Astrocyte (in vitro differentiated cells and primary cell): ENCODE data around the gene RIPOR3. TPM values are rescaled to one million over a fixed set of nuclear protein-coding genes. Genes with fewer than 3 reads are reported as not detected.

Experiments
- DNase-seq: peaks from one replicate; pipeline ENCODE4 v3.0.0-alpha.2; 2010; ENCODE audit warnings: low read depth
- FAIRE-seq: peaks from 2 replicates; lab custom pipeline; 2011; peaks lifted over from hg19 to GRCh38; lab: Jason Lieb, UNC
- H2AFZ ChIP-seq: 2 replicates; pipeline ENCODE4 v1.6.0; 2012; ENCODE audit warnings: low read depth, low read length, inconsistent platforms
- H3K27ac ChIP-seq: 2 replicates; pipeline ENCODE4 v1.5.1; 2011; ENCODE audit warnings: low read depth, low read length, inconsistent platforms
- H3K27me3 ChIP-seq: 2 replicates; pipeline ENCODE4 v1.6.0; 2011; ENCODE audit warnings: low read length, inconsistent platforms; ENCODE audit not compliant: insufficient read depth
- H3K36me3 ChIP-seq: 2 replicates; pipeline ENCODE4 v1.5.1; 2011; ENCODE audit warnings: low read length, inconsistent platforms; ENCODE audit not compliant: insufficient read depth
- H3K4me1 ChIP-seq: 2 replicates; pipeline ENCODE4 v1.5.1; 2011; ENCODE audit warnings: low read length, inconsistent platforms; ENCODE audit not compliant: insufficient read depth
- H3K4me2 ChIP-seq: 2 replicates; pipeline ENCODE4 v1.6.0; 2012; ENCODE audit warnings: low read length, inconsistent platforms
- H3K4me3 ChIP-seq: 2 replicates; pipeline ENCODE4 v1.5.1; 2011; ENCODE audit warnings: low read depth, mild to moderate bottlenecking, low read length, inconsistent platforms; ENCODE audit not compliant: insufficient read depth
- H3K79me2 ChIP-seq: 2 replicates; pipeline ENCODE4 v1.6.0; 2012; ENCODE audit warnings: mild to moderate bottlenecking, low read length, inconsistent platforms; ENCODE audit not compliant: insufficient read depth
- H3K9ac ChIP-seq: 2 replicates; pipeline ENCODE4 v1.6.0; 2012; ENCODE audit warnings: mild to moderate bottlenecking, low read length, inconsistent platforms
- H3K9me3 ChIP-seq: 2 replicates; pipeline ENCODE4 v1.5.1; 2012; ENCODE audit warnings: low read depth, mild to moderate bottlenecking, low read length, inconsistent platforms; ENCODE audit not compliant: insufficient read depth
- H4K20me1 ChIP-seq: 2 replicates; pipeline ENCODE4 v1.6.0; 2012; ENCODE audit warnings: low read length, inconsistent platforms; ENCODE audit not compliant: insufficient read depth
- H3K27ac Mint-ChIP-seq: one replicate; pipeline ENCODE4 v1.8.0; 2021; ENCODE audit warnings: mild to moderate bottlenecking, mixed read lengths; ENCODE audit not compliant: unreplicated experiment
- H3K27me3 Mint-ChIP-seq: one replicate; pipeline ENCODE4 v1.8.0; 2021; ENCODE audit warnings: low read depth, mixed read lengths; ENCODE audit not compliant: unreplicated experiment
- H3K36me3 Mint-ChIP-seq: one replicate; pipeline ENCODE4 v1.8.0; 2021; ENCODE audit warnings: low read depth, mixed read lengths; ENCODE audit not compliant: unreplicated experiment
- H3K4me1 Mint-ChIP-seq: one replicate; pipeline ENCODE4 v1.8.0; 2021; ENCODE audit warnings: low read depth, mixed read lengths; ENCODE audit not compliant: unreplicated experiment
- H3K4me3 Mint-ChIP-seq: one replicate; pipeline ENCODE4 v1.8.0; 2021; ENCODE audit warnings: mild to moderate bottlenecking, moderate library complexity, mixed read lengths; ENCODE audit not compliant: unreplicated experiment
- H3K9me3 Mint-ChIP-seq: one replicate; pipeline ENCODE4 v1.8.0; 2021; ENCODE audit warnings: mild to moderate bottlenecking, mixed read lengths; ENCODE audit not compliant: unreplicated experiment
- EZH2 ChIP-seq: IDR thresholded peaks from 2 replicates; pipeline ENCODE4 v1.6.1; 2012; ENCODE audit warnings: mild to moderate bottlenecking, low read length, inconsistent platforms; ENCODE audit not compliant: insufficient read depth
- total RNA-seq: library from RNA; stranded (reverse); gene quantifications from 2 replicates; pipeline ENCODE4 v1.2.1, GENCODE V29; 2021
- TF ChIP-seq, protein P1 (sequence below): IDR thresholded peaks from 2 replicates; pipeline ENCODE4 v1.5.1; 2011; ENCODE audit warnings: low read depth, mild to moderate bottlenecking, inconsistent platforms, low read length, moderate library complexity; ENCODE audit not compliant: insufficient read depth

RIPOR3 gene
- total RNA-seq, 1 donor from 2014 or later, result 0.39 TPM

DNA sequence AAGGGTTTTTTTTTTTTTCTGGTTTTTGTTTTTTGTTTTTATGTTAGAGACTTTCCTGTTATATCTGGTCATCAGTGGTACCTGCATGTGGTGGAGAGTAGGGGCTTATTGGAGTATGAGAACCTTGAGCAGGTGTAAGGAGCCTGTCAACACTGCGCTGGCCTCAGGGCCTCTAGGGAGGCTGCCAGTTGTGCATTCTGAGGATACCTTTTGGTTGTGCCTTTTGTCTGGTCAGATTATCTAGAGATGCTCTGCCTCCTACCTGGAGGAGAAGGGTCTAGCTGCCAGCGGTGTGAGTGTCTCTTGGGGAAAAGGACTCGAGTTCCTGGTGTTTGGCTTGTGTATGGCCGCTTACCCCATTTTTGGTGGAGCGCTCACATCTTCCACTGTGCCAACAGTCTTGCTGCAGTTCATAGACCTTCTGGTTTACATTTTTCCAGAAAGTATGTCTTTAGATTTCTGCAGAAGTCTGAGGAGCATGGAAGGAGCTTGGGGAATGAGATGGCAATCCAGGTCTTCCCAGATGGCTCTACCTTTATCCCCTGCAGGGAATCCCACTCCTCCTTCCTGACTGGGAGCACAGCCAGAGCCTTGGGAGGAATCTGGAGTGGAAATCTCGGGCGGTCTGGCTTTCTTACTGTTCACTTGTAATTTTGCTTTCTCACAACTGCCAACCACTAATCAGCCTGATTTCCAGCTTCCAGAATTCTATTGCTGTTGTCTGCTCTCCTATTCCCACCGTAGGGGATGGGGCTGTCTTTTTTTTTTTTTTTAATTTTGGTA lies 131.3 kb downstream of the RIPOR3 start:
- DNase-seq (no peak), FAIRE-seq (no peak)
- no peak overlapping the region for H2AFZ ChIP-seq
- Mint-ChIP-seq H3K36me3 (peaks cover 18% of the 10 kb centered on the region), H3K27ac (peak overlapping the region; percentile 58), H3K27me3 (no peaks in the 10 kb centered on the region), H3K4me1 (peaks cover 58% of the 10 kb centered on the region), H3K9me3 (no peaks in the 10 kb centered on the region), H3K4me3 (no peak overlapping the region)
- peak overlapping the region; percentile 5 for H3K9ac ChIP-seq
- H3K9me3 ChIP-seq, result no peaks in the 10 kb centered on the region
- H3K36me3 ChIP-seq, result peaks cover 19% of the 10 kb centered on the region
- H3K4me3 ChIP-seq, result no peak overlapping the region
- H4K20me1 ChIP-seq, result peaks cover under 1% of the 10 kb centered on the region
- H3K4me2 ChIP-seq, result peak overlapping the region; percentile 11
- no peak for TF ChIP-seq EZH2
- TF ChIP-seq, protein P1, sequence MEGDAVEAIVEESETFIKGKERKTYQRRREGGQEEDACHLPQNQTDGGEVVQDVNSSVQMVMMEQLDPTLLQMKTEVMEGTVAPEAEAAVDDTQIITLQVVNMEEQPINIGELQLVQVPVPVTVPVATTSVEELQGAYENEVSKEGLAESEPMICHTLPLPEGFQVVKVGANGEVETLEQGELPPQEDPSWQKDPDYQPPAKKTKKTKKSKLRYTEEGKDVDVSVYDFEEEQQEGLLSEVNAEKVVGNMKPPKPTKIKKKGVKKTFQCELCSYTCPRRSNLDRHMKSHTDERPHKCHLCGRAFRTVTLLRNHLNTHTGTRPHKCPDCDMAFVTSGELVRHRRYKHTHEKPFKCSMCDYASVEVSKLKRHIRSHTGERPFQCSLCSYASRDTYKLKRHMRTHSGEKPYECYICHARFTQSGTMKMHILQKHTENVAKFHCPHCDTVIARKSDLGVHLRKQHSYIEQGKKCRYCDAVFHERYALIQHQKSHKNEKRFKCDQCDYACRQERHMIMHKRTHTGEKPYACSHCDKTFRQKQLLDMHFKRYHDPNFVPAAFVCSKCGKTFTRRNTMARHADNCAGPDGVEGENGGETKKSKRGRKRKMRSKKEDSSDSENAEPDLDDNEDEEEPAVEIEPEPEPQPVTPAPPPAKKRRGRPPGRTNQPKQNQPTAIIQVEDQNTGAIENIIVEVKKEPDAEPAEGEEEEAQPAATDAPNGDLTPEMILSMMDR, result no peak
- H3K79me2 ChIP-seq, result peaks cover 85% of the 10 kb centered on the region
- peaks cover 30% of the 10 kb centered on the region for H3K4me1 ChIP-seq
- no peaks in the 10 kb centered on the region for H3K27me3 ChIP-seq
- peak overlapping the region; percentile 98 for H3K27ac ChIP-seq

DNA sequence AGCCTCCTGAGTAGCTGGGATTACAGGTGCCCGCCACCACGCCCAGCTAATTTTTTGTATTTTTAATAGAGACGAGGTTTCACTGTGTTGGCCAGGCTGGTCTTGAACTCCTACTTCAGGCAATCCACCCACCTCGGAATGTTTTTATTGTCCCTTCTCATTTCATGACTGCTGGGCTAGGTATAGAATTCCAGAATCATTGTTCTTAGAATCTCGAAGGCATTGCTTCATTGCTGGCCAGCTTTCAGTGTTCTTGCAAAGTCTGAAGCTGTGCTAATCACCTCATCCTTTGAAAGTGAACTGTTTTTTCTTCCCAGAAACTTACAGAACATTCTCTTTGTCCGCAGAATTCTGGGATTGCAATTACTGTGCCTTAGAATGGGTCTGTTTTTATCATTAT lies 132.2 kb downstream of the RIPOR3 start:
- H3K27ac Mint-ChIP-seq, result peak overlapping the region; percentile 3
- no peaks in the 10 kb centered on the region for H3K9me3 ChIP-seq
- peaks cover 12% of the 10 kb centered on the region for H3K36me3 Mint-ChIP-seq
- no peak overlapping the region for H3K4me2 ChIP-seq
- H4K20me1 ChIP-seq, result no peaks in the 10 kb centered on the region
- H3K27ac ChIP-seq, result no peak overlapping the region
- TF ChIP-seq, protein P1, result no peak
- no peak for TF ChIP-seq EZH2
- peaks cover 15% of the 10 kb centered on the region for H3K36me3 ChIP-seq
- FAIRE-seq, result no peak
- H3K9me3 Mint-ChIP-seq, result no peaks in the 10 kb centered on the region
- no peak overlapping the region for H3K9ac ChIP-seq
- H3K4me1 Mint-ChIP-seq, result peaks cover 50% of the 10 kb centered on the region
- no peak overlapping the region for H2AFZ ChIP-seq
- peaks cover 84% of the 10 kb centered on the region for H3K79me2 ChIP-seq
- DNase-seq, result no peak
- H3K27me3 Mint-ChIP-seq, result no peaks in the 10 kb centered on the region
- no peak overlapping the region for H3K4me3 ChIP-seq
- H3K4me3 Mint-ChIP-seq, result no peak overlapping the region
- no peaks in the 10 kb centered on the region for H3K27me3 ChIP-seq
- H3K4me1 ChIP-seq, result peaks cover 30% of the 10 kb centered on the region

DNA sequence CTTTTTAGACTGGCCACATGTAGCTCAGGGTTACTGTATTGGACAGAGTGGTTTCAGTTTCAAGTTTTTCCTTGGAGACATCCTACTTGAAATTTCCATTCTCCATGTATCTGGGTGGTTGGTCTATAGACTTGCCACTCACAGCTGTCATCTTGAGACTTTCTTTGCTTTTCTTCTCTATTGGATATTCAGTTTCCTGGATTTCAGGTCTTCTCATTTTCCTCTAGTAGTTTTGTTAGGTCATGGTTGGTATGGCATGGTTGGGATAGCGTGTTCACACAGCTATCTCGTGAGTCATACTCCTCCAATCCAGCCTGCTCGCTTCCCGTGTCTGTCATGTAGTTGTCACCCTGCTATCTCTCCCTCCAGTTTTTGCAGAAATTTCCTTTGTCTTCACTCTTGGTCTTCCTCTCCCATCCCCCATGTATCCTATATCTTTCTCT lies 132.8 kb downstream of the RIPOR3 start:
- FAIRE-seq (peak; percentile 17), DNase-seq (peak; percentile 85)
- peak overlapping the region; percentile 55 for H3K4me2 ChIP-seq
- Mint-ChIP-seq H3K36me3 (peaks cover 12% of the 10 kb centered on the region), H3K4me3 (peak overlapping the region; percentile 25), H3K27ac (peak overlapping the region; percentile 43), H3K9me3 (no peaks in the 10 kb centered on the region), H3K27me3 (no peaks in the 10 kb centered on the region), H3K4me1 (peaks cover 47% of the 10 kb centered on the region)
- H3K9ac ChIP-seq, result no peak overlapping the region
- H3K36me3 ChIP-seq, result peaks cover 15% of the 10 kb centered on the region
- no peaks in the 10 kb centered on the region for H3K9me3 ChIP-seq
- peaks cover 30% of the 10 kb centered on the region for H3K4me1 ChIP-seq
- H2AFZ ChIP-seq, result no peak overlapping the region
- no peaks in the 10 kb centered on the region for H4K20me1 ChIP-seq
- H3K27me3 ChIP-seq, result no peaks in the 10 kb centered on the region
- peaks cover 85% of the 10 kb centered on the region for H3K79me2 ChIP-seq
- TF ChIP-seq, protein P1, result no peak
- TF ChIP-seq EZH2, result no peak
- no peak overlapping the region for H3K4me3 ChIP-seq
- H3K27ac ChIP-seq, result peak overlapping the region; percentile 68
